Mesendoderm (in vitro differentiated cells): ENCODE results near the gene TREM1.
A peak's percentile ranks its signal among the peaks of the same experiment; 100 is the strongest.

ENCODE experiments used
- DNase-seq: peaks from one replicate; pipeline ENCODE4 v3.0.0; 2013
- H2AK5ac ChIP-seq: 2 replicates; pipeline ENCODE4 v1.6.1; 2013; ENCODE audit warnings: low read length, inconsistent platforms
- H2BK120ac ChIP-seq: 2 replicates; pipeline ENCODE4 v1.6.1; 2013; ENCODE audit warnings: low read depth, mild to moderate bottlenecking, low read length, moderate library complexity, mixed read lengths
- H2BK15ac ChIP-seq: replicated peaks from 2 replicates; pipeline ENCODE4 v1.6.1; 2013; ENCODE audit warnings: low read depth, mild to moderate bottlenecking, moderate library complexity
- H2BK5ac ChIP-seq: 2 replicates; pipeline ENCODE4 v1.6.1; 2013; ENCODE audit warnings: low read length, inconsistent platforms
- H3K18ac ChIP-seq: 2 replicates; pipeline ENCODE4 v1.6.1; 2013; ENCODE audit warnings: mild to moderate bottlenecking, low read length, mixed read lengths
- H3K23ac ChIP-seq: one replicate; pipeline ENCODE4 v1.6.1; 2013; ENCODE audit warnings: low read length
- H3K27ac ChIP-seq: 2 replicates; pipeline ENCODE4 v1.5.1; 2013; ENCODE audit warnings: low read depth, mild to moderate bottlenecking, inconsistent platforms, low read length, moderate library complexity
- H3K27me3 ChIP-seq: 2 replicates; pipeline ENCODE4 v1.6.1; 2013; ENCODE audit warnings: low read length, control low read depth, mild to moderate bottlenecking, inconsistent platforms; ENCODE audit not compliant: insufficient read depth, poor library complexity
- H3K36me3 ChIP-seq: 2 replicates; pipeline ENCODE4 v1.6.1; 2013; ENCODE audit warnings: low read length, inconsistent platforms; ENCODE audit not compliant: control insufficient read depth, insufficient read depth
- H3K4ac ChIP-seq: one replicate; pipeline ENCODE4 v1.6.1; 2013; ENCODE audit warnings: low read depth, mild to moderate bottlenecking, low read length, moderate library complexity
- H3K4me1 ChIP-seq: 2 replicates; pipeline ENCODE4 v1.6.1; 2013; ENCODE audit warnings: low read depth, low read length, inconsistent platforms; ENCODE audit not compliant: control insufficient read depth
- H3K4me2 ChIP-seq: 2 replicates; pipeline ENCODE4 v1.6.1; 2013; ENCODE audit warnings: low read length
- H3K4me3 ChIP-seq: 2 replicates; pipeline ENCODE4 v1.5.1; 2013; ENCODE audit warnings: mild to moderate bottlenecking, low read length
- H3K56ac ChIP-seq: one replicate; pipeline ENCODE4 v1.6.1; 2013; ENCODE audit warnings: low read length
- H3K79me1 ChIP-seq: 2 replicates; pipeline ENCODE4 v1.6.1; 2013; ENCODE audit warnings: low read length, inconsistent platforms
- H3K79me2 ChIP-seq: 2 replicates; pipeline ENCODE4 v1.6.1; 2013; ENCODE audit warnings: mild to moderate bottlenecking, low read length; ENCODE audit not compliant: control insufficient read depth, insufficient read depth
- H3K9ac ChIP-seq: 2 replicates; pipeline ENCODE4 v1.6.1; 2013; ENCODE audit warnings: low read length, inconsistent platforms
- H4K5ac ChIP-seq: one replicate; pipeline ENCODE4 v1.6.1; 2013; ENCODE audit warnings: low read length
- H4K8ac ChIP-seq: one replicate; pipeline ENCODE4 v1.6.1; 2013; ENCODE audit warnings: low read depth, mild to moderate bottlenecking, control low read depth, low read length, moderate library complexity
- WGBS: extraction: QIAGEN DNeasy Blood & Tissue Kit; methylation state at CpG from one replicate; pipeline ENCODE4 v1.1.7; 2013; ENCODE audit warnings: low lambda C conversion rate, missing lambda C conversion rate; ENCODE audit not compliant: insufficient coverage; ENCODE audit errors: extremely low coverage; 5-methylcytosine and 5-hydroxymethylcytosine counted together

Gene TREM1

DNA sequence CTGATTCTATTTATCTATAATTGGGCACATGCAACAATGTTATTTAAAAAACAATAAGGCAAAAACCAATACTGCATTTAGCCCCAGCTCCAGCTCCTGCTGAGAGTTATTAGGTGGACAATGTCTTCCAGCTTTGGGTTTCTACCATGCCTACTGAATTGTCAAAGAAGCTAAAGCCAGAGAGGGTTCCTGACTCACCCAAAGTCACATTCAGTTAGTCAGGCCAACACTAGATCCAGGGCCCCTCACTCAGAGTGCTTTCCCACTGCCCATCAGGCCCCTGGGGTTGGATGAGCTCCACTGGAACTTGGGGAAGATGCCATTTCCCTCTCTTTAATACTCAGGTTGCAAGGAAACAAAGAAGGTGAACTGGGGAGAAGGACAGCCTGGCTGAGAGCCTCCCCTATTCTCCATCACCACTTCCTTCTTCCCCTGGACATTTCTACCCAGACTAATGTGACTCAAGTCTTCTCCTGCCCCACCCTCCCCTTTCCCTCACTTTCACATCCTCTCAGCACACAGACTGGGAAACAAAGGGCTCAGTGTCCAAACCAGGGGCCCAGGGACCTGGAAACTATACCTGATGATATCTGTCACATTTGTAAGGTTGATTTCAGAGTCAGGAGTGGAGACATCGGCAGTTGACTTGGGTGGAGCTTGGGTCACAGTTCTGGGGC lies 6.0 kb downstream of the TREM1 start:
- Histone ChIP-seq H3K4me3 (no peak overlapping the region), H3K79me1 (no peaks in the 10 kb centered on the region), H3K27ac (no peak overlapping the region), H2AK5ac (no peak overlapping the region), H3K36me3 (no peaks in the 10 kb centered on the region), H3K27me3 (no peaks in the 10 kb centered on the region), H4K8ac (no peak overlapping the region), H3K23ac (no peak overlapping the region), H3K9ac (no peak overlapping the region), H3K4me2 (no peak overlapping the region), H3K79me2 (no peaks in the 10 kb centered on the region), H3K4ac (no peak overlapping the region), H4K5ac (no peak overlapping the region), H3K18ac (no peak overlapping the region), H2BK120ac (no peak overlapping the region), H2BK15ac (no peak overlapping the region), H3K4me1 (no peaks in the 10 kb centered on the region), H2BK5ac (no peak overlapping the region), H3K56ac (no peak overlapping the region)
- WGBS = no CpG with 5 or more reads among the region's 1 CpG
- no peak for DNase-seq

DNA sequence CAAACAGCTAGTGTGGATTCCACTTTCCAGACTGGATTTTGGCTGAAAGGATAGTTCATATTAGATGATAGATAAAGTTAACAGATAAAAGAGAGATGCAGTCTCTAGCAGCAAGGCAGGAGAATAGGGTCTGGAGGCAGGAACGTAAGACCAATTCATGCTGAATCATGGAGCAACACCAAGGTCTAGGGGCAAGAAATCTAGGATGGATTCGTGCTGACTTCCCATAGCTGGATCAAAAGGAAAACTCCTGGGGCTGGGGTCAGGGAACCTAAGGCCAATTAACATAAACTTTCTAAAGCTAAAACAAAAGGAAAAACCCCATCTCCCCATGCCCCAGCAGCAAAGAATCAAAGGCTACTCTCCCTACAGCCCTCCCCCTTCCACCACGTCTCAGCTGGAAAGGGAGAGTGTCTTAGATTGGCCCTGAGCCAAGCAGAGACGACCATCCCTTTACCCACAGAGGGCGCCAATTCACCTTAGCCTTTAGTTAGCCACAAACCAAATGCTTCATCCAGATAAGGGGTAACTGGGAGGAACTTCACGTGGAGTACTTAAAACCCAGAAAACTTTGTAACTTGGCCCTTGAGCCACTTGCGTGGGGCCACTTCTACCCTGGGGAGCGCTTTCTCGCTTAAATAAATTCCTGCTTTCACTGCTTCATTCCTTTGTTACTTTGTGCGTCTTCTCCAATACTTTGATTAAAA lies 7.6 kb downstream of the TREM1 start:
- no peak overlapping the region for H3K18ac ChIP-seq
- no peak overlapping the region for H2AK5ac ChIP-seq
- H3K9ac ChIP-seq = no peak overlapping the region
- H3K56ac ChIP-seq = peak overlapping the region; percentile 56
- no peaks in the 10 kb centered on the region for H3K4me1 ChIP-seq
- WGBS = no CpG with 5 or more reads among the region's 10 CpGs
- H3K4me3 ChIP-seq = no peak overlapping the region
- no peak overlapping the region for H3K27ac ChIP-seq
- H3K4ac ChIP-seq = no peak overlapping the region
- H2BK15ac ChIP-seq = no peak overlapping the region
- H3K79me2 ChIP-seq = no peaks in the 10 kb centered on the region
- H2BK120ac ChIP-seq = no peak overlapping the region
- H3K36me3 ChIP-seq = no peaks in the 10 kb centered on the region
- no peaks in the 10 kb centered on the region for H3K27me3 ChIP-seq
- H4K8ac ChIP-seq = no peak overlapping the region
- H3K23ac ChIP-seq = no peak overlapping the region
- H4K5ac ChIP-seq = peak overlapping the region; percentile 56
- no peaks in the 10 kb centered on the region for H3K79me1 ChIP-seq
- H2BK5ac ChIP-seq = no peak overlapping the region
- H3K4me2 ChIP-seq = no peak overlapping the region
- DNase-seq = peak; percentile 95

DNA sequence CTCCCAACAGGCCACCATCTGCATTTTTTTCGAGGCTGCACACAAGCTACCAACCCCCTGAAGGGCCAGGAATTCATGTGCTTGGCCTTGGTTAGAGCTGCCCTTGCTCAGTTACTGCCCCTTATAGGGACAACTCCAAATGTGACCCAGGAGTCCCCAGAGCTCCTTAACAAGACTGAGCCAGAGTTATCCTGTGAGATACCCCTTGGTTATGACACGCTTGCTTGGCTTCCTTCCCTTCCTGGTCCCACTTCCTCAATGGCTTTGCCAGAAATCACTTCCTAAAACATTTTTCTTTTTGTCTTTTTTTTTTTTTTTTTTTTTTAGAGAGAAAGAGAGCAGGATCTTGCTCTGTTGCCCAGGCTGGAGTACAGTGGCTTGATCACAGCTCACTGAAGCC lies 8.9 kb downstream of the TREM1 start:
- Histone ChIP-seq H3K27ac (no peak overlapping the region), H3K56ac (no peak overlapping the region), H2BK5ac (no peak overlapping the region), H3K27me3 (no peaks in the 10 kb centered on the region), H3K4ac (no peak overlapping the region), H4K5ac (no peak overlapping the region), H3K23ac (no peak overlapping the region), H3K4me1 (no peaks in the 10 kb centered on the region), H3K36me3 (no peaks in the 10 kb centered on the region), H3K4me3 (no peak overlapping the region), H2BK120ac (no peak overlapping the region), H2BK15ac (no peak overlapping the region), H3K4me2 (no peak overlapping the region), H3K9ac (no peak overlapping the region), H3K18ac (no peak overlapping the region), H2AK5ac (no peak overlapping the region), H4K8ac (no peak overlapping the region), H3K79me2 (no peaks in the 10 kb centered on the region), H3K79me1 (no peaks in the 10 kb centered on the region)
- no CpG with 5 or more reads among the region's 2 CpGs for WGBS
- DNase-seq = no peak

DNA sequence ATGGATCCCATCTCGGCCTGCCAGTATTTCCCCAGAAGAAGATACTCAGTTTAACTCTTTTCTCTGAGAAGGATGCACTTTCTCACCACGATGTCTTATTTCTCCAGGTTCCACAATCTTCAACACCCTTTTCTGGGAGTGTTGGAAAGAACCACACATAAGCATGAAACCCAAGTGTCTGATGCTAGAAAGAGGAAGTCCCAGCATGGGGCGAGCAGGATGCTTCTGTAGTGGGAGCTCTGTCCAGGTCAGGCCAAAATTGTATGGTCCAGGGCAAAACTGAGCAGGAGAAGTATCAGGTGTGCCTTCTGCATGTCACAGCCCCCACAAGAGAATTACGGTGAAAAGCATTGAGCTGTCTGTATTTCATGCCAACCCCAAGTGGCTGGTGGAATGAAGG lies 11.0 kb downstream of the TREM1 start:
- no peaks in the 10 kb centered on the region for H3K79me1 ChIP-seq
- no peak for DNase-seq
- WGBS = no CpG with 5 or more reads among the region's 4 CpGs

DNA sequence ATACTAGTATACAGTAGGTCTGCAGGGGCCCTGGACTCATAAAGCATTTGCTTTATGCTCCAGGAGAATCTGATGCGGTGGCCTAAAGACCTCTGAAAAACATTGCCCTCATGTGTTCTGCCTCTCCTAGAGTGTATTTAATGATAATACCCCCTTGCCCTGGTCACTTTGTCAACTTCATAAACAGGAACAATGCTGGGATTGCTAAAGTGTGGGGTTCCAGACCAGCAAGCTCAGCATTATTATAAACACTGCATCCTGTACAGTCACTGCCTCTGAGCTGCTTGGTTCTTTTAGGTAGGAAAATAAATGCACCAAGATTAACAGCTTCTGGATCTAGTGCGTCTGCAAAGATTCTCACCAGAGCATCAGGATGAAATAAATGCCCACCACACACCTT lies 12.2 kb downstream of the TREM1 start:
- Histone ChIP-seq H3K4ac (no peak overlapping the region), H2BK15ac (no peak overlapping the region), H4K8ac (no peak overlapping the region), H3K23ac (no peak overlapping the region), H2AK5ac (no peak overlapping the region), H3K79me2 (no peaks in the 10 kb centered on the region), H3K27me3 (no peaks in the 10 kb centered on the region), H3K27ac (no peak overlapping the region), H3K9ac (no peak overlapping the region), H3K36me3 (no peaks in the 10 kb centered on the region), H3K79me1 (no peaks in the 10 kb centered on the region), H2BK120ac (no peak overlapping the region), H3K4me2 (no peak overlapping the region), H4K5ac (no peak overlapping the region), H3K18ac (no peak overlapping the region), H3K4me3 (no peak overlapping the region), H3K4me1 (no peaks in the 10 kb centered on the region), H2BK5ac (no peak overlapping the region), H3K56ac (no peak overlapping the region)
- WGBS = no CpG with 5 or more reads among the region's 2 CpGs
- DNase-seq = no peak

More for the DNA sequence above, 11.0 kb downstream of the TREM1 start:
- Histone ChIP-seq H3K56ac (no peak overlapping the region), H4K8ac (no peak overlapping the region), H2BK5ac (no peak overlapping the region), H3K18ac (no peak overlapping the region), H3K27me3 (no peaks in the 10 kb centered on the region), H2BK15ac (no peak overlapping the region), H3K9ac (no peak overlapping the region), H3K4me3 (no peak overlapping the region), H3K4me1 (no peaks in the 10 kb centered on the region), H2BK120ac (no peak overlapping the region), H3K36me3 (no peaks in the 10 kb centered on the region), H4K5ac (no peak overlapping the region), H3K4me2 (no peak overlapping the region), H3K79me2 (no peaks in the 10 kb centered on the region), H3K23ac (no peak overlapping the region), H2AK5ac (no peak overlapping the region), H3K4ac (no peak overlapping the region), H3K27ac (no peak overlapping the region)
